NB4 (cell line): ENCODE results near the gene CLIC5.

Experiments used
- POLR2A ChIP-seq: IDR thresholded peaks from 2 replicates; pipeline ENCODE4 v1.6.1; 2011; ENCODE audit warnings: mild to moderate bottlenecking; ENCODE audit not compliant: insufficient read length; ENCODE audit errors: extremely low read depth
- TF ChIP-seq, protein P1 (sequence below): IDR thresholded peaks from one replicate; pipeline ENCODE4 v1.5.1; 2012; ENCODE audit warnings: low read depth, low read length

DNA sequence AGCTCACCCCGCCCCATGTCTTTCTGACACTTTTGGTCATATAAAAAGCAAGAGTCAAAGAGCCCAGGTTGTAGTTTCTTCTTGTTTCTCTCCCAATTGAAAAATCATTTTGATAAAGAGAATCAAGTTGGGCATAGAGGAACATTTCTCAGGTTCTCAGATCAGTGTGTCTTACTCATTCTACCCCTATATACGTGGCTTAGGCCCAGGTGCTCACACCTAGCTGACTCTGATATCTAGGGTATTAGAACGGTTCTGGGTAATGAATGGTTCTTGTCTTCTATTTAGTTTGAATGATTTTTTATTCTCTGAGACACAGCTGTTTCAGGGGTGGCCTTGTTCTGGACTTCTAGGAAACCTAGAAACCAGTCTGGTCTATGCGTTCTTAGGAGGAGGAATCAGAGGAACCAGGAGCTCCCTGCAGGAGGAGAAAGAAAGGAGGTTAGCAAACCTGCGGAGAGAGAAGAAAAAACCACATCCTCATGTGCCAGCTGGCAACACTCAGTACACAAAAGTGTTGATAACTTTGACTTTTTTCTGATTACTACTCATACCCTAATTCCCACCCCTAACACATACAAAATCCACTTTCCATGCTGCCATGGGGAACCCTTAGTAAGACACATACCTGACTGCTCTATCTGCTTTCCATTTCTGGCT, 178.0 kb downstream of the CLIC5 start:
- no peak for TF ChIP-seq POLR2A
- TF ChIP-seq, protein P1, sequence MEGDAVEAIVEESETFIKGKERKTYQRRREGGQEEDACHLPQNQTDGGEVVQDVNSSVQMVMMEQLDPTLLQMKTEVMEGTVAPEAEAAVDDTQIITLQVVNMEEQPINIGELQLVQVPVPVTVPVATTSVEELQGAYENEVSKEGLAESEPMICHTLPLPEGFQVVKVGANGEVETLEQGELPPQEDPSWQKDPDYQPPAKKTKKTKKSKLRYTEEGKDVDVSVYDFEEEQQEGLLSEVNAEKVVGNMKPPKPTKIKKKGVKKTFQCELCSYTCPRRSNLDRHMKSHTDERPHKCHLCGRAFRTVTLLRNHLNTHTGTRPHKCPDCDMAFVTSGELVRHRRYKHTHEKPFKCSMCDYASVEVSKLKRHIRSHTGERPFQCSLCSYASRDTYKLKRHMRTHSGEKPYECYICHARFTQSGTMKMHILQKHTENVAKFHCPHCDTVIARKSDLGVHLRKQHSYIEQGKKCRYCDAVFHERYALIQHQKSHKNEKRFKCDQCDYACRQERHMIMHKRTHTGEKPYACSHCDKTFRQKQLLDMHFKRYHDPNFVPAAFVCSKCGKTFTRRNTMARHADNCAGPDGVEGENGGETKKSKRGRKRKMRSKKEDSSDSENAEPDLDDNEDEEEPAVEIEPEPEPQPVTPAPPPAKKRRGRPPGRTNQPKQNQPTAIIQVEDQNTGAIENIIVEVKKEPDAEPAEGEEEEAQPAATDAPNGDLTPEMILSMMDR = no peak
